ENCODE measurements around the gene UGT1A8. TPM values are rescaled to one million over a fixed set of nuclear protein-coding genes. Genes with fewer than 3 reads are reported as not detected.
"Not testable (repeated sequence)": the region's sequence is repeated elsewhere in the genome, so short reads cannot be mapped to it uniquely, and the experiment has no call there.

Gene UGT1A8
- total and polyA plus RNA-seq, 11 donors, result not detected

DNA sequence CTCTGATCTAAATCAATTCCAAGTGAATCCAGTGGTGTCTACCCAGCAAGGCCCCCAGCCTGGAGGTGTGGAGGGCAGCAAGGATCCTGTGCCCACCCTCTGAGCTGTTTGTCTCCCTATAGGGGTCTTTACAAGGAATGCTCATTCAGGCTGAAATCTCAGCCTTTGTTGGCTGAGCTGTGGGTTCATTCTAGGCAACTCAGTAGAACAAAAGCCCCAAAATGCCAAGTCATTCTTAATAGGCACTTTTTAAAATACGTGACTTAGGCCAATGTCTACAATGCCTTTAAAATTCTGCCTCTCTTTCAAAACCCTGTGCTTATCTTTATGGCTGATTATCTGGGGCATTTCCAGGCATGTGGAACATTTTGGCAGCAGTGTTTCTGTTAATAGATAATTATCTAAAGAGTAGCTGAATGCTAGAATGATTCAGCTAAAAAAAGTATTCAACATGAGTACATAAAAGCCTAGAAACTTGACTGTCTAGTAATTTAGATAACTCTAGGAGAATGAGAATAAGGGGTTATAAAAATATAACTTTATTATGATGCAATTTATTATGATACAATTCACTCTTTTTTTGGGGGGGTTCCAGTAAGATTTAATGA is 82.7 kb downstream of the UGT1A8 start:
- ATAC-seq (no peak), DNase-seq (no peak)
- H3K36me3 ChIP-seq, result no peaks in the 10 kb centered on the region
- H3K4me1 ChIP-seq, result no peaks in the 10 kb centered on the region
- H3K27ac ChIP-seq, result no peak overlapping the region
- peaks cover 0 to 9% (median 0%) of the 10 kb centered on the region in 12 donors for H3K9me3 ChIP-seq
- intact Hi-C loops (cut with DNase I), result no loop called here
- WGBS, 4 donors, result 37 to 71% (median 50%) methylated on average over 1 of the region's 1 CpG
- no peak overlapping the region for H3K4me3 ChIP-seq
- no peak for TF ChIP-seq POLR2A (IDR thresholded peaks at IDR 0.05)
- TF ChIP-seq CTCF (IDR thresholded peaks at IDR 0.05), result no peak
- H3K27me3 ChIP-seq, result peaks cover 0 to 3% (median 0%) of the 10 kb centered on the region in 9 donors

GRCh38 chr2:233700842-233701241 is 83.4 kb downstream of the UGT1A8 start:
- H3K4me3 ChIP-seq; H3K27ac ChIP-seq; H3K4me1 ChIP-seq; DNase-seq; H3K27me3 ChIP-seq; ATAC-seq; intact Hi-C loops (cut with DNase I); H3K36me3 ChIP-seq; H3K9me3 ChIP-seq: not testable (repeated sequence)
- 86 to 95% (median 90%) methylated on average over 5 of the region's 5 CpGs for WGBS, 4 donors

DNA sequence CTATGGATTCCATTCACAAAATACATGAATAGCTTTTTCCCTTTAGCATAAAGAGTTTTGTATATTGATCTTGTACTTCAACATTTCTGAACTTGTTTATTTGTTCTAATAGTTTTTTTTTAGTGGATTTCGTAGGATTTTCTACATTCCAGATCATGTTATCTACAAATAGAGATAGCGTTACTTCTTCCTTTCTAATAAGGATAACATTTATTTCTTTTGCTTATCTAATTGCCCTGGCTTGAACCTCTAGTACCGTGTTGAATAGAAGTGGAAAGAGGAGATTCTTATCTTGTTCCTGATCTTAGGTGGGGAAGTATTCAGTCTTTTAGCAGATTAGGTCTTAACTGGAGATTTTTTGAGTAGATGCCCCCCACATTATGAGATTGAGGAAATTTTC is 84.8 kb downstream of the UGT1A8 start:
- no peaks in the 10 kb centered on the region for H3K4me1 ChIP-seq
- TF ChIP-seq POLR2A (IDR thresholded peaks at IDR 0.05) (no peak), CTCF (IDR thresholded peaks at IDR 0.05) (no peak)
- DNase-seq, result no peak
- no peak overlapping the region for H3K27ac ChIP-seq
- no peaks in the 10 kb centered on the region for H3K36me3 ChIP-seq
- WGBS, 4 donors, result 37 to 45% (median 42%) methylated on average over 3 of the region's 3 CpGs
- no peak overlapping the region for H3K4me3 ChIP-seq
- peaks cover 0 to 9% (median 0%) of the 10 kb centered on the region in 12 donors for H3K9me3 ChIP-seq
- H3K27me3 ChIP-seq, result peaks cover 0 to under 1% (median 0%) of the 10 kb centered on the region in 9 donors
- intact Hi-C loops (cut with DNase I), result no loop called here
- ATAC-seq, result no peak

DNA sequence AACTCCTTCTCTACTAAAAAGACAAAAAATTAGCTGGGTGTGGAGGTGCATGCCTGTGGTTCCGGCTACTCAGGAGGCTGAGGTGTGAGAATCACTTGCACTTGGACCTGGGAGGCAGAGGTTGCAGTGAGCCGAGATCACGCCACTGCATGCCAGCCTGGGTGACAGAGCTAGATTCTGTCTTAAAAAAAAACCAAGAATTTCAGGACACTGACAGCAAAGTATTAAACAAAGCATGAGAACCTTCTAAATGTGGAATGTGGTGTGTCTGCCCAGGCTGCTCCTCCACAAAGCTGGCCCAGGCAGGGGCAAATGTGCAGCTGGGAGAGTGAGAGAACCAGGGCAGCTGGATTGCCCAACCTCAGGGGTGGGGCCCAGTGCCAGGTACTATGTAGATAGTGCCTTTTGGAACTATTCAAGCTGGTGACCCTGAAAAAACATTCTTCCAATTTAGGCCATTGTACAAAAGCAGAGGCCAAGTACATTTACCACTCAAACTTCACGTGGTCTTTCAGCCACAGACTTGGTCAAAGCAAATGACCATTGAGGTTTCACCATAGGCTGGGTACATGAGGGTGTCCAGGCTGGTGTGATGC is 88.6 kb downstream of the UGT1A8 start:
- Histone ChIP-seq H3K36me3 (no peaks in the 10 kb centered on the region), H3K27ac (no peak overlapping the region), H3K27me3 (peaks cover 0 to 12% (median 0%) of the 10 kb centered on the region in 9 donors), H3K4me3 (no peak overlapping the region), H3K9me3 (peaks cover 0 to 9% (median 0%) of the 10 kb centered on the region in 12 donors), H3K4me1 (no peaks in the 10 kb centered on the region)
- 64 to 73% (median 67%) methylated on average over 4 of the region's 4 CpGs for WGBS, 4 donors
- TF ChIP-seq POLR2A (IDR thresholded peaks at IDR 0.05), result no peak
- no peak for TF ChIP-seq CTCF (IDR thresholded peaks at IDR 0.05)
- no peak for DNase-seq
- ATAC-seq, result no peak
- intact Hi-C loops (cut with DNase I), result no loop called here

Data from heart left ventricle (tissue), 16 donors.